Spleen (tissue), 11 donors: Measurements from ENCODE around the gene IMMP2L. TPM values are rescaled to one million over a fixed set of nuclear protein-coding genes. Genes with fewer than 3 reads are reported as not detected.

Experiments used
- DNase-seq: peaks from one replicate; pipeline ENCODE4 v3.0.0-alpha.2; 2020
- H3K27ac ChIP-seq, 8 donors: fragments of 200-600 bp; sonication (generic) in 7 of 8; 1 replicate in 4 of 8; 2 replicates in 4 of 8; pipeline versions ENCODE4 v1.5.0 to v1.8.0; 2016 to 2021; ENCODE audit warnings: inconsistent platforms in 4 of 8, mild to moderate bottlenecking in 4 of 8, moderate library complexity in 1 of 8
- H3K27me3 ChIP-seq, 7 donors: fragments of 200-600 bp; sonication (generic) in 6 of 7; replicated peaks in 1 of 7; 1 replicate in 4 of 7; 2 replicates in 3 of 7; pipeline versions ENCODE4 v1.5.0 to v1.8.0; 2016 to 2021; ENCODE audit warnings: inconsistent platforms in 3 of 7, mild to moderate bottlenecking in 1 of 7
- H3K36me3 ChIP-seq, 6 donors: fragments of 200-600 bp; sonication (generic) in 5 of 6; 1 replicate in 4 of 6; 2 replicates in 2 of 6; pipeline versions ENCODE4 v1.5.0 to v1.8.0; 2016 to 2021; ENCODE audit warnings: inconsistent platforms in 2 of 6
- H3K4me1 ChIP-seq, 6 donors: fragments of 200-600 bp; sonication (generic) in 5 of 6; 1 replicate in 3 of 6; 2 replicates in 3 of 6; pipeline versions ENCODE4 v1.5.0 to v1.8.0; 2016 to 2021; ENCODE audit warnings: inconsistent platforms in 3 of 6
- H3K4me3 ChIP-seq, 8 donors: fragments of 200-600 bp; sonication (generic) in 7 of 8; 1 replicate in 4 of 8; 2 replicates in 4 of 8; pipeline versions ENCODE4 v1.5.0 to v1.8.0; 2016 to 2021; ENCODE audit warnings: inconsistent platforms in 4 of 8, mild to moderate bottlenecking in 4 of 8, moderate library complexity in 2 of 8
- H3K9me3 ChIP-seq, 8 donors: fragments of 200-600 bp; sonication (generic) in 7 of 8; 1 replicate in 4 of 8; 2 replicates in 4 of 8; pipeline versions ENCODE4 v1.5.0 to v1.8.0; 2016 to 2021; ENCODE audit warnings: inconsistent platforms in 4 of 8
- CTCF ChIP-seq, 11 experiments: fragments of 200-600 bp in 7 of 11; fragments of 450-650 bp in 4 of 11; sonication (generic) in 4 of 11; IDR thresholded peaks in 8 of 11; conservative IDR thresholded peaks in 3 of 11; 1 replicate in 7 of 11; 2 replicates in 4 of 11; pipeline versions ENCODE4 v1.4.0 to v1.8.0; 2016 to 2021; ENCODE audit warnings: antibody characterized with exemption in 11 of 11, inconsistent platforms in 4 of 11, mild to moderate bottlenecking in 1 of 11
- POLR2A ChIP-seq, 3 donors: fragments of 450-650 bp; IDR thresholded peaks; one replicate each; pipeline ENCODE4 v1.5.1; 2017; ENCODE audit warnings: antibody characterized with exemption in 3 of 3, mild to moderate bottlenecking in 1 of 3
- POLR2AphosphoS5 ChIP-seq, 3 donors: sonication (generic); formaldehyde crosslinking; IDR thresholded peaks; one replicate each; pipeline ENCODE4 v1.5.1; 2017; ENCODE audit warnings: antibody characterized with exemption in 3 of 3
- WGBS, 5 donors: extraction: QIAGEN DNeasy Blood & Tissue Kit in 3 of 5; methylation state at CpG; one replicate each; pipeline versions ENCODE4 v1.1.5 to v1.1.7; 2013 to 2018; 5-methylcytosine and 5-hydroxymethylcytosine counted together
- intact Hi-C: fragments of 100-400 bp; cut with DNase I; formaldehyde crosslinking; loops from one replicate; pipeline ENCODE4 v1.15.0; 2023; ENCODE audit warnings: low total_unique reads
- polyA plus RNA-seq, 3 donors: library from polyadenylated mRNA; stranded (reverse); fragments of 200-250 nt; gene quantifications; one replicate each; pipeline ENCODE4 v1.2.1, GENCODE V29; 2013
- total RNA-seq, 7 donors: library from RNA; depleted of rRNA in 3 of 7; stranded (reverse); fragments of >200 nt in 3 of 7; fragmentation: NEBNext Ultra II Directional in 4 of 7; extraction: Animal tissue kit (Norgen Biotek cat#: 25700) in 4 of 7; gene quantifications; one replicate each; pipeline versions ENCODE4 v1.1.0 to v1.2.1, GENCODE V29; 2016 to 2021
- donor health status: healthy with polysubstance abuse.
- donor health status: DM: no; HTN: no; CAD: no; lungs with moderate emphysema.
- donor health status: DM: no; HTN: no; CAD: no.
- donor health status: Bipolar disorder and iron deficiency.
- donor health status: healthy.
- donor health status: DM: no; HTN: no; CAD: no.
- donor health status: DM: yes; HTN: yes; CAD: no.

Gene IMMP2L
- total and polyA plus RNA-seq, 10 donors, result 6.5 to 32.7 (median 9.8) TPM

GRCh38 chr7:111498391-111499007 lies 63.8 kb downstream of the IMMP2L start:
- Histone ChIP-seq H3K27ac (no peak overlapping the region), H3K9me3 (peaks cover 0 to 6% (median 2%) of the 10 kb centered on the region in 8 donors), H3K4me1 (no peaks in the 10 kb centered on the region), H3K27me3 (no peaks in the 10 kb centered on the region), H3K36me3 (no peaks in the 10 kb centered on the region), H3K4me3 (no peak overlapping the region)
- intact Hi-C loops, result no loop called here
- 47 to 71% (median 61%) methylated on average over 2 of the region's 2 CpGs for WGBS, 5 donors
- DNase-seq, result no peak
- TF ChIP-seq POLR2AphosphoS5 (IDR thresholded peaks at IDR 0.05), result no peak
- TF ChIP-seq POLR2A (IDR thresholded peaks at IDR 0.05), result no peak
- TF ChIP-seq CTCF (IDR thresholded peaks at IDR 0.05 in 8 of 11, conservative IDR thresholded peaks at IDR 0.05 in 3 of 11), result no peak

- Histone ChIP-seq H3K4me3 (no peak overlapping the region), H3K36me3 (no peaks in the 10 kb centered on the region), H3K27ac (no peak overlapping the region), H3K9me3 (peaks cover 0 to 5% (median 0%) of the 10 kb centered on the region in 8 donors), H3K27me3 (no peaks in the 10 kb centered on the region), H3K4me1 (no peaks in the 10 kb centered on the region)
- no peak for DNase-seq
- WGBS, 5 donors, result 52 to 80% (median 73%) methylated on average over 2 of the region's 2 CpGs
- no peak for TF ChIP-seq POLR2AphosphoS5 (IDR thresholded peaks at IDR 0.05)
- TF ChIP-seq CTCF (IDR thresholded peaks at IDR 0.05 in 8 of 11, conservative IDR thresholded peaks at IDR 0.05 in 3 of 11), result no peak
- no peak for TF ChIP-seq POLR2A (IDR thresholded peaks at IDR 0.05)
- intact Hi-C loops, result no loop called here
Measured at GRCh38 chr7:111495173-111495810, 67.0 kb downstream of the IMMP2L start.

DNA sequence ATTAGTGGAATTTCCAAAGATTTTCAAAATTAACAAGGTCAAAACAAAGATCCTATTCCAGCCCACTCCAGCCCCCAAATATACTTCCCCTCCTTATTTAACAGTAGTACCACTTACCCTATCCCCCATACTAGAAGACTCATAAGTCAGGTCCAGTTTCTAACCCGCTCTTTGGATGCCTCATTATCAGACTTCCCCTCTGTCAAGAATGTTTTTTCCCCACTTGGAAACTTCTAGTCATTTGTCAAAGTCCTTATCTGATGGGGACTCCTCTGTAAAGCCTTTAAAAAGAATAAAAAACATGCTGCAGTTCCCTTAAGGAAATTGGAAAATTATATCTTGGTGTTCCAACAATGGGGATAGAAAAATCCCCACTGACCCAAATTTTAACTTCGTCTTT lies 70.1 kb downstream of the IMMP2L start:
- Histone ChIP-seq H3K4me1 (no peaks in the 10 kb centered on the region), H3K27ac (no peak overlapping the region), H3K9me3 (no peaks in the 10 kb centered on the region), H3K27me3 (no peaks in the 10 kb centered on the region), H3K36me3 (no peaks in the 10 kb centered on the region), H3K4me3 (no peak overlapping the region)
- 86 to 94% (median 87%) methylated on average over 2 of the region's 2 CpGs for WGBS, 5 donors
- TF ChIP-seq POLR2A (IDR thresholded peaks at IDR 0.05) (no peak), CTCF (IDR thresholded peaks at IDR 0.05 in 8 of 11, conservative IDR thresholded peaks at IDR 0.05 in 3 of 11) (no peak)
- DNase-seq, result no peak
- intact Hi-C loops, result loop anchor here (5.0 kb wide), 1 partner anchor 1645 kb away; no protein-coding TSS in a partner anchor

GRCh38 chr7:111486472-111487142 lies 75.7 kb downstream of the IMMP2L start:
- intact Hi-C loops, result loop anchor here (5.0 kb wide), 1 partner anchor 394 kb away; the partner anchor contains the start of gene LRRN3
- H3K9me3 ChIP-seq, result no peaks in the 10 kb centered on the region
- DNase-seq, result no peak
- H3K27me3 ChIP-seq, result no peaks in the 10 kb centered on the region
- TF ChIP-seq POLR2AphosphoS5 (IDR thresholded peaks at IDR 0.05), result no peak
- TF ChIP-seq CTCF (IDR thresholded peaks at IDR 0.05 in 8 of 11, conservative IDR thresholded peaks at IDR 0.05 in 3 of 11), result peak; percentile 33 to 77 (median 61)
- H3K4me3 ChIP-seq, result no peak overlapping the region
- H3K36me3 ChIP-seq, result no peaks in the 10 kb centered on the region
- no peak overlapping the region for H3K27ac ChIP-seq
- no peaks in the 10 kb centered on the region for H3K4me1 ChIP-seq
